ENCODE measurements around the gene NHERF1.

- TF ChIP-seq CTCF (IDR thresholded peaks at IDR 0.05; ENCODE audit: borderline replicate concordance, extremely low read depth, low read length, poor library complexity, severe bottlenecking), result no peak
- TF ChIP-seq EZH2 (IDR thresholded peaks at IDR 0.05; ENCODE audit: borderline replicate concordance, low read depth, low read length, severe bottlenecking), result no peak
Measured at GRCh38 chr17:74803971-74804370, 55.5 kb downstream of the NHERF1 start.
